HG02642 (cell line): ENCODE results near the gene CYS1.
A peak's percentile ranks its signal among the peaks of the same experiment; 100 is the strongest.

Source experiments
- ATAC-seq: cut with Tn5 transposase; IDR thresholded peaks from one replicate; pipeline ENCODE4 v1.9.1; 2021; ENCODE audit warnings: mild to moderate bottlenecking; ENCODE audit not compliant: unreplicated experiment, poor library complexity

CYS1 gene

DNA sequence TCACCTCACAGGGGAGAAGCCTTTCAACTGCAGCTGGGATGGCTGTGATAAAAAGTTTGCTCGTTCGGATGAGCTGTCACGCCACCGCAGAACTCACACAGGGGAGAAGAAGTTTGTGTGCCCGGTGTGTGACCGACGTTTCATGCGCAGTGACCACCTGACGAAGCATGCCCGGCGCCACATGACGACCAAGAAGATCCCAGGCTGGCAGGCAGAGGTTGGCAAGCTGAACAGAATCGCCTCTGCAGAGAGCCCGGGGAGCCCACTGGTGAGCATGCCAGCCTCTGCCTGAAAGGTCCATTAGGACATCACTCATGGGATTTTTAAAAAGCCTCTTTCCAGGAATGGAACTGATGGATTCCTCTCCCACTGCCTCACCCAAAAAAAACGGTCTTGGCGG, 28.0 kb downstream of the CYS1 start:
- no peak for ATAC-seq

- no peak for ATAC-seq
These were observed 31.6 kb downstream of the CYS1 start for GRCh38 chr2:10048501-10049171.

DNA sequence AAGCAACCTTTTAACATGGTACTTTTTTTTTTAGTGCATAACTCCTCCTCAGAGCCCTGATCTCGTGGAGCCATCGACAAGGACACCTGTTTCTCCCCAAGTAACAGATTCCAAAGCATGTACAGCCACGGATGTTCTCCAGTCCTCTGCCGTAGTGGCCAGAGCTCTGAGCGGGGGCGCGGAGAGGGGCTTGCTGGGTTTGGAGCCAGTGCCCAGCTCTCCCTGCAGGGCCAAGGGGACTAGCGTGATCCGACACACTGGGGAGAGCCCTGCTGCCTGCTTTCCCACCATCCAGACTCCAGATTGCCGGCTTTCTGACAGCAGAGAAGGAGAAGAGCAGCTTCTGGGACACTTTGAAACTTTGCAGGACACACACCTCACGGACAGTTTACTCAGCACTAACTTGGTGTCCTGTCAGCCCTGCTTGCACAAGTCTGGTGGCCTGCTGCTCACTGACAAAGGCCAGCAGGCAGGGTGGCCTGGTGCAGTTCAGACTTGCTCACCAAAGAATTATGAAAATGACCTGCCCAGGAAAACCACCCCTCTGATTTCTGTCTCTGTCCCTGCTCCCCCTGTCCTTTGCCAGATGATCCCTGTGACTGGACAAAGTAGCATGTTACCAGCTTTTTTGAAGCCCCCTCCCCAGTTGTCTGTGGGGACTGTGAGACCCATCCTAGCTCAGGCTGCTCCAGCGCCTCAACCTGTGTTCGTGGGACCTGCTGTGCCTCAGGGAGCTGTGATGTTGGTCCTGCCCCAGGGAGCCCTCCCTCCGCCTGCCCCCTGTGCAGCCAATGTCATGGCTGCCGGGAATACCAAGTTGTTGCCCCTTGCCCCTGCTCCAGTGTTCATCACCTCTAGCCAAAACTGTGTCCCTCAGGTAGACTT, 32.4 kb downstream of the CYS1 start:
- ATAC-seq, result no peak

DNA sequence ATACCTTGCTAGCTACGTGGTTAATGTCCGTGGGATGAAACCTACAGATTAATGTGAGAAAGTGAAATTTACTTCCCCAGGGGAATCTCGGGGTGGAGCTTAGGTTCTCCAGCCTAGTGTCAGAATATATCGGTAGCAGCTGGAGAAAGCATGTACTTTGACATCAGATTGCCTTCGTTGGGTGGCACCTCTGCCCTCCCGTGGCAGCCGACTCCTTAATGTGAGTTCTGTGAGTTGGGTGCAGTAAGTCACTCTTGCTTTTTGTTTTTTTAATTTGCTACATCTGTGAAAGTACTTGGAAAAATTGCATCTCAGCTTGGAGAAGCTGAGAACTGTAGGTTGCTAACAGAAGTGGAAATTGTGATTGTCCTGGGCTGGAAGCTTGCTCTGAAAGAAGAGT, 33.3 kb downstream of the CYS1 start:
- ATAC-seq, result no peak

DNA sequence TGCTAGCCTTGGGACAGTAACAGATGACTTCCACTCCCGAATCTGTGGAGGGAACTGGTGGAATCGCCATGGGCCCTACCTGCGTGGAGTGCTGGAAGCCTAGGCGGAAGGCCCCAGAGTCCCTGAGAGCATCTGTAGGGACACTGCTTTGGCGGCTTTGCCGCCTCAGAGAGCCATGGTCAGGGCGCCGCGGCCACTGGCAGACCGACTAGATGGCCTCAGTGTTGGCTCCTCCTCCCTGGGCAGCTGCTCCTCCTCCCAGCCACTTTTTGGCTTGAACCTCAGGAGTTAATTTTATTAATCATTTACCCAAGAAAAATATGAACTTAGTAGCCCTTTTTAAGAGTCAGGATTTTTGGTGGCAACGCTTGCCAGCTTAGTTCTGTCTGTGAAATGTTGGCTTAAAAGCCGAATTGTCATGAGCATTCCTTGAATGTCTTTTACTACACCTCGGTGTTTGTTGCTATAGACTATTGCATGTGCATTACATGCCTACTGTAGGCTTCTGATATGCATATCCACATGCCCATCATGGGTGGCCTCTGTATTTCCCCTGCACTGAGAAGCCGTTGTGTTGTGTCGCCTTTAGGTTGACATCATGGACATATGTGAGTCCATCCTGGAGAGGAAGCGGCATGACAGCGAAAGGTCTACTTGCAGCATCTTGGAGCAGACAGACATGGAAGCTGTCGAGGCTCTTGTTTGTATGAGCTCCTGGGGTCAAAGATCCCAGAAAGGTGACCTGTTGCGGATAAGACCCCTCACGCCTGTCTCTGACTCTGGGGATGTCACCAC, 34.5 kb downstream of the CYS1 start:
- no peak for ATAC-seq

GRCh38 chr2:10043906-10044601, 36.2 kb downstream of the CYS1 start:
- peak; percentile 48 for ATAC-seq

- ATAC-seq, result peak; percentile 79
These were observed 36.8 kb downstream of the CYS1 start, which contains the start of gene KLF11 for GRCh38 chr2:10043256-10043905. Gene KLF11, plus strand, starts transcription at chr2:10043550. Its CDS starts 167 bp downstream, at chr2:10043717.

GRCh38 chr2:10042301-10043161, 37.7 kb downstream of the CYS1 start:
- no peak for ATAC-seq

DNA sequence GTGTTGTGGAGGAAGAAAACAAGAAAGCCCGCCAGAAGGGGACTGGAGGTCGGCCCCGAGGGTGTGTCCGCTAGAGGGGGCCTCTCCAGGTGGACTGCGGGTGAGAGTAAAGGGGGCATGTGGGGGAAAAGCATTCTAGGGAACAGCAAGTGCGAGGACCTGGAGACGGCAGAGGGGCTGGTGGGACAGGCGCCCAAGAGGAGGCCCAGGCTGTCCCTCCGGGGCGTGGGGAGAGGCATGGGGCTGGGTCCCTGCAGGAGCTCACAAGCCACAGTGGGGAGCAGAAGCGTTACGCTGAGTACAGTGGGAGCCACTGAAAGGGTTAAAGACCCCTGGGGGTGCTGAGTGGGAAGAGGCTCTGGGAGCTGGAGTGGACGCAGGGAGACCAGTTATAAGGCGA, 38.5 kb downstream of the CYS1 start:
- ATAC-seq, result no peak

DNA sequence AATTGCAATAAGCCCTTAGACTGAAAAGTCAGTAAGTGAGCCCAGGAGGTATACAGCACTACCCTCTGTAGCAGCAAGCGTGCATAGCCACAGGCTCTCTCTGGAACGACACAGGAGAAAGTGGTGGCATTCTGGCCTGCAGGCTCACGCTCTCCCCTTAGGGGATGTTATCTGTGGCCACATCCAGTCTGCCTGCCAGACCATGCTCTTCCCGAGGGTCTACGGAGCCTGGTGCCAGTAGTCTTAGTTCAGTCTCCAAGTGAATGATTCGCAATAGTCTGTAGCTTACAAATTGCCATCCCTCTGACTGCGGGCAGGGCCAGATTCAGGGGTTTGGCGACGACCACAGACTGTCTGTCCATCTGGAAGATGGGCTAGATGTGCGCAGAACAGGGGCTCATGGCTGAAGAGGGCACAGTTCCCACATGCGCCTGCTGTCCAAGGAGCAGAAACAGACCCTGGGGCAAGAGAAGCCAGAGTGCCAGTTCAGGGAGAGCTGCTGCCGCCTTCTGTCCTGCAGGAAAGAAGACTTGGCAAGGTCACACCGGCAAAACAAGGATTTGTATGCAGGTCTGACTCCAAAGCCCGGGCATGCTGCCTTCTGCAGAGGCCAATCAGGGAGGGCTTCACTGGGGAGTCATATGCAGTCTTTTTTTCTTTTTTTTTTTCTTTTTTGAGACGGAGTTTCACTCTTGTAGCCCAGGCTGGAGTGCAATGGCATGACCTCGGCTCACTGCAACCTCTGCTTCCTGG, 40.4 kb downstream of the CYS1 start:
- ATAC-seq, result no peak

- no peak for ATAC-seq
These were observed 41.5 kb downstream of the CYS1 start for GRCh38 chr2:10038716-10039115.

DNA sequence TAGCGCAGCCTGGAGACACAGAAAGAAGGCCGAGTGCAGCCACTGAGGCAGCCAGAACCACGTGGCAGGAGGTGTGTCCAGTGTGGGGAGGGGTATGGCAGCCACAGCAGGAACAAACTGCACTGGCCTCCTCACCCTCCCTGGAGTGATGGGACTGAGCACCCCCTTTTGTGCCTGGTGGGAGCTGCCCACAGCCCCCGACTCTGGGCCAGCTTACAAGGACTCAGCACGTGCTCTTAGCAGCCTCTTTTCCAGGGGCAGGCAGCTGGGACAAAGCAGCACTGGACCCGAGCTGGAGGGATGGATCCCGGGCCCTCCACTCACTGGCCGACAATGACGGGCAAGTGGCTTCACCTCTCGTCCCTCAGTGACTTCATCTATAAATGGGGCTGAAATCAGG, 42.1 kb downstream of the CYS1 start:
- no peak for ATAC-seq

DNA sequence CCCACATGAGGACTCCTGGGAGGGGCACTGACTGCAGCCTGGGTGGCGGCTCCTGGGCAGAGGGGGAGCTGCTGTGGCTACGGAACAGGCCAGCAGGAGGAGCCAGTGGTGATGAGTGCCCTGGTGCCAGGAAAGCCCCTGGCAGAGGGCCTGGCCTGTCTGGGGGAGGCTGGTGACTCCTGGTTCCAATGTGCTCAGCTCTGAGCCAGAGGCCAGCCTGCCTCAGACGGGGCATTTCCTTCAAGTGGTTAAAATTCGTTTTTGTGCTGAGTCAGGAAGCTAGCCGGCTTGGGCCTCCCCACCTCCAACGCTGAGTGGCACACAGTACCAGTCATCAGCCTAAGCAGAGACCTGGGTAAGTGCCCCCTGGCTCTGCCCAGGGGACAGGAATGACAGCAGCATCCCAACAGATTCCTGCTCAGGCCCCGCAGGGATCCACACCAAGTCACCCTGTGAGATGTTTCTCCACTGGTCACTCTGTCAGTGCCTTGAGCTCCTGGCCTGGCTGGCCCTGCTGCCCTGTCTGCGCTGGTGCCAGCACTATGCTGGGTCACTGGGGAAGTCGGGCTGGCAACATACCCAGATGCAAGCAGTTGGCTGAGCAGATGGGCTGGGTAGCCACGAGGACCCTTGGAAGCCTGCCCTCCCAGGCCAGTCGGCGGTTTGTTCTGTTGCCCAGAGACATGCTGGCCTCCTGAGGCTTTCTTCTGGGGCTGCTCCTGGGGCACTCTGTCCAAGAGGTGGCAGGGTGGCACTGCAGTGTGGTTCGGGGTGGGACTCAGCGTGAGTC, 43.9 kb downstream of the CYS1 start:
- ATAC-seq, result peak; percentile 44

GRCh38 chr2:10035633-10036032, 44.6 kb downstream of the CYS1 start:
- no peak for ATAC-seq

DNA sequence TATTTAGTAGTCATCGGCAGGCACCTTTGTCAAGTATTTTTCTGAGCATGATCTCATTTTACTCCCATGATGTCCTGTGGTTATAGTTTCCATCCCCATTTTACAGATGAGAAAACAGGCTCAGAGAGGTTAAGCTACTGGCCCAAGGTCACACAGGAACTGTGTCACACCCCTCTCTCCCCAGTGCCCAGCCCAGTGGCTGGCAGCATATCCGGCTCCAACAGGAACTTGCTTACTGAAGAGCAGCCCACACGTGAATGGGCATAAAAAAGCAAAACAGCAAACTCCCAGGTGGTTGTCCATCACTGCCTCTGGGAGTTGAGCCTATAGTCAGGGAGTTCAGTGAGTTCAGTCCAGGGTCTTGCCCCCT, 45.2 kb downstream of the CYS1 start:
- no peak for ATAC-seq

DNA sequence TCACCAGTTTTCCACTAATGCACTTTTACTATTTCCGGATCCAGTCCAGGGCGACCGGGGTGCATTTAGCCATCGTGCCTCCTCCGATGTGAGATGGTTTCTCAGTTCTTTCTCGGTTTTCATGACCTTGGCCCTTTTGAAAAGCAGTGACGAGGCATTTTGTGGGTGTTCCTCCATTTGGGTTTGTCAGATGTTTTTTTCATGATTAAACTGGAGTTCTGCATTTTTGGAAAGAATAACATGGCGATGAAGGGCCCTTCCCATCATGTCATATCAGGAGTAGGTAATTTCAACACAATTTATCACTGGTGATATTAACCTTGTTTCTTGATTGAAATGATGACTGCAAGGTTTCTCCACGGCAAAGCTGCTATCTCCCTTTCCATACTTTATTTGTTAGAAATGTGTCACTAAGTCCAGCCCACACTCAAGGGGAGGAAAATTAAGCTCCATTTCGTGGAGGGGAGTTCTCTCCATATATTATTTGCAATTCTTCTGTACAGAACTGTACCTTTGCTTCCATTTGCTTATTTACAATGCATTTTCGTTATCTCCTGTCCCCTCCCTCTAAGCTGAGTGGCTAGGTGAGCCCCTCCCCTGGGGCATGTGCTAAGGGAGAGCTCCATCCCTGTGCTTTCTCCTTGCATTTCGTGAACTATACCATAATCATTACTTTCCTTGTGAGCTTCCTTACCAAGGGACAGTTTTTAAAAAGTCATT, 45.7 kb downstream of the CYS1 start:
- no peak for ATAC-seq
